H9 (cell line): ENCODE measurements around the gene CCDC27. TPM values are rescaled to one million over a fixed set of nuclear protein-coding genes. Genes with fewer than 3 reads are reported as not detected.

ENCODE experiments used
- DNase-seq: peaks from one replicate; pipeline ENCODE4 v3.0.0-alpha.2; 2017
- H2AFZ ChIP-seq: one replicate; pipeline ENCODE4 v1.6.1; 2013; ENCODE audit warnings: mild to moderate bottlenecking, low read length, control low read depth, moderate library complexity
- H2AK5ac ChIP-seq: 2 replicates; pipeline ENCODE4 v1.6.1; 2013; ENCODE audit warnings: low read length, control low read depth, mixed read lengths; ENCODE audit not compliant: insufficient read length
- H2BK120ac ChIP-seq: one replicate; pipeline ENCODE4 v1.6.1; 2013; ENCODE audit warnings: low read depth, mild to moderate bottlenecking, low read length, control low read depth, inconsistent platforms; ENCODE audit not compliant: poor library complexity, severe bottlenecking
- H2BK12ac ChIP-seq: 2 replicates; pipeline ENCODE4 v1.6.1; 2013; ENCODE audit warnings: low read length, control low read depth, mixed read lengths, low read depth; ENCODE audit not compliant: insufficient read length
- H2BK15ac ChIP-seq: 2 replicates; pipeline ENCODE4 v1.6.1; 2013; ENCODE audit warnings: low read depth, low read length, control low read depth
- H2BK20ac ChIP-seq: one replicate; pipeline ENCODE4 v1.6.1; 2013; ENCODE audit warnings: low read depth, mild to moderate bottlenecking, low read length, control low read depth, inconsistent platforms; ENCODE audit not compliant: poor library complexity, severe bottlenecking
- H2BK5ac ChIP-seq: 2 replicates; pipeline ENCODE4 v1.6.1; 2013; ENCODE audit warnings: low read length, control low read depth, mixed read lengths; ENCODE audit not compliant: insufficient read length
- H3K14ac ChIP-seq: 2 replicates; pipeline ENCODE4 v1.6.1; 2013; ENCODE audit warnings: low read length, control low read depth; ENCODE audit not compliant: insufficient read depth
- H3K18ac ChIP-seq: 2 replicates; pipeline ENCODE4 v1.6.1; 2013; ENCODE audit warnings: low read depth, mild to moderate bottlenecking, mixed read lengths, low read length, control low read depth; ENCODE audit not compliant: insufficient read length
- H3K23ac ChIP-seq: 2 replicates; pipeline ENCODE4 v1.6.1; 2013; ENCODE audit warnings: low read length, control low read depth, mixed read lengths, low read depth; ENCODE audit not compliant: insufficient read length
- H3K23me2 ChIP-seq: 2 replicates; pipeline ENCODE4 v1.6.1; 2013; ENCODE audit warnings: low read depth, mild to moderate bottlenecking, mixed read lengths, low read length, control low read depth; ENCODE audit not compliant: insufficient read length, poor library complexity, severe bottlenecking
- H3K27ac ChIP-seq: 2 replicates; pipeline ENCODE4 v1.5.1; 2013; ENCODE audit warnings: low read length, control low read depth, mixed read lengths, low read depth; ENCODE audit not compliant: insufficient read length
- H3K27me3 ChIP-seq: 2 replicates; pipeline ENCODE4 v1.6.1; 2013; ENCODE audit warnings: low read length, control low read depth, inconsistent platforms; ENCODE audit not compliant: insufficient read depth
- H3K4ac ChIP-seq: 2 replicates; pipeline ENCODE4 v1.6.1; 2013; ENCODE audit warnings: low read depth, mild to moderate bottlenecking, control low read depth, inconsistent platforms, low read length, moderate library complexity
- H3K4me1 ChIP-seq: 2 replicates; pipeline ENCODE4 v1.6.1; 2013; ENCODE audit warnings: low read length, control low read depth, inconsistent platforms; ENCODE audit not compliant: insufficient read depth
- H3K4me2 ChIP-seq: 2 replicates; pipeline ENCODE4 v1.6.1; 2013; ENCODE audit warnings: low read length, control low read depth, mixed read lengths; ENCODE audit not compliant: insufficient read length, insufficient read depth
- H3K56ac ChIP-seq: 2 replicates; pipeline ENCODE4 v1.6.1; 2013; ENCODE audit warnings: low read depth, mild to moderate bottlenecking, mixed read lengths, low read length, control low read depth; ENCODE audit not compliant: insufficient read length
- H3K79me1 ChIP-seq: 2 replicates; pipeline ENCODE4 v1.6.1; 2013; ENCODE audit warnings: low read depth, mild to moderate bottlenecking, moderate library complexity, low read length, control low read depth, inconsistent platforms; ENCODE audit not compliant: insufficient read depth, poor library complexity, severe bottlenecking
- H3K79me2 ChIP-seq: 2 replicates; pipeline ENCODE4 v1.6.1; 2013; ENCODE audit warnings: low read length, control low read depth, inconsistent platforms; ENCODE audit not compliant: insufficient read depth
- H3K9ac ChIP-seq: 2 replicates; pipeline ENCODE4 v1.6.1; 2013; ENCODE audit warnings: low read length, control low read depth, mixed read lengths; ENCODE audit not compliant: insufficient read length; ENCODE audit errors: extremely low read depth
- H3K9me3 ChIP-seq: one replicate; pipeline ENCODE4 v1.6.1; 2013; ENCODE audit warnings: low read depth, low read length, inconsistent platforms; ENCODE audit not compliant: control insufficient read depth
- H3T11ph ChIP-seq: one replicate; pipeline ENCODE4 v1.6.1; 2013; ENCODE audit warnings: mild to moderate bottlenecking, low read length, control low read depth, inconsistent platforms
- H4K20me1 ChIP-seq: one replicate; pipeline ENCODE4 v1.6.1; 2013; ENCODE audit not compliant: control insufficient read depth, insufficient read length, insufficient read depth
- H4K5ac ChIP-seq: 2 replicates; pipeline ENCODE4 v1.6.1; 2013; ENCODE audit warnings: low read depth, mild to moderate bottlenecking, mixed read lengths, low read length, control low read depth; ENCODE audit not compliant: insufficient read length
- H4K8ac ChIP-seq: replicated peaks from 2 replicates; pipeline ENCODE4 v1.6.1; 2013; ENCODE audit warnings: low read length, control low read depth, mixed read lengths, low read depth; ENCODE audit not compliant: insufficient read length
- H4K91ac ChIP-seq: 2 replicates; pipeline ENCODE4 v1.6.1; 2013; ENCODE audit warnings: low read depth, mild to moderate bottlenecking, moderate library complexity, mixed read lengths, low read length, control low read depth; ENCODE audit not compliant: insufficient read length
- H3K27ac Mint-ChIP-seq, 3 experiments: 2 replicates in 2 of 3; 3 replicates in 1 of 3; pipeline ENCODE4 v1.8.0; 2020 to 2021; ENCODE audit warnings: mixed read lengths in 3 of 3, mild to moderate bottlenecking in 1 of 3, moderate library complexity in 1 of 3
- H3K27me3 Mint-ChIP-seq: 2 replicates; pipeline ENCODE4 v1.8.0; 2021; ENCODE audit warnings: low read depth, mild to moderate bottlenecking, moderate library complexity, mixed read lengths
- H3K36me3 Mint-ChIP-seq, 3 experiments: 2 replicates in 2 of 3; 3 replicates in 1 of 3; pipeline ENCODE4 v1.8.0; 2020 to 2021; ENCODE audit warnings: low read depth in 3 of 3, mixed read lengths in 3 of 3; ENCODE audit not compliant: insufficient read depth in 1 of 3
- H3K4me1 Mint-ChIP-seq, 2 experiments: 2 replicates each; pipeline ENCODE4 v1.8.0; 2020; ENCODE audit warnings: mixed read lengths in 2 of 2
- H3K4me3 Mint-ChIP-seq, 2 experiments: 2 replicates in 1 of 2; 3 replicates in 1 of 2; pipeline ENCODE4 v1.8.0; 2020 to 2021; ENCODE audit warnings: mild to moderate bottlenecking in 2 of 2, mixed read lengths in 2 of 2, moderate library complexity in 1 of 2
- H3K9me3 Mint-ChIP-seq, 2 experiments: 2 replicates in 1 of 2; 3 replicates in 1 of 2; pipeline ENCODE4 v1.8.0; 2020; ENCODE audit warnings: mild to moderate bottlenecking in 2 of 2, mixed read lengths in 2 of 2, moderate library complexity in 1 of 2
- CTCF ChIP-seq: fragments of 200-600 bp; sonication (generic); conservative IDR thresholded peaks from 3 replicates; pipeline ENCODE4 v1.8.0; 2021; ENCODE audit warnings: antibody characterized with exemption, mild to moderate bottlenecking
- WGBS: extraction: QIAGEN DNeasy Blood & Tissue Kit; methylation state at CpG from one replicate; pipeline ENCODE4 v1.1.7; 2013; ENCODE audit warnings: missing lambda C conversion rate, low lambda C conversion rate, mixed read lengths; ENCODE audit not compliant: insufficient read length; ENCODE audit errors: extremely low coverage; 5-methylcytosine and 5-hydroxymethylcytosine counted together
- total RNA-seq: library from RNA; stranded (reverse); gene quantifications from 2 replicates; pipeline ENCODE4 v1.2.1, GENCODE V29; 2021

CCDC27 gene
- total RNA-seq, 1 experiment from 2014 or later = not detected

GRCh38 chr1:3775490-3776230 lies 23.4 kb downstream of the CCDC27 start:
- Histone ChIP-seq H4K5ac (no peak overlapping the region), H3K27me3 (no peaks in the 10 kb centered on the region), H4K20me1 (no peaks in the 10 kb centered on the region), H4K91ac (no peak overlapping the region), H2BK5ac (no peak overlapping the region), H3K79me2 (no peaks in the 10 kb centered on the region), H3K23me2 (peaks cover 11% of the 10 kb centered on the region), H3K9me3 (no peaks in the 10 kb centered on the region), H2BK20ac (no peak overlapping the region), H2BK15ac (no peak overlapping the region), H3K4me1 (no peaks in the 10 kb centered on the region; the same call in 1 of the 2 replicates), H3K79me1 (no peaks in the 10 kb centered on the region), H4K8ac (no peak overlapping the region), H3K4ac (no peak overlapping the region), H3K14ac (no peak overlapping the region; the same call in 1 of the 2 replicates), H3K18ac (no peak overlapping the region), H3K9ac (no peak overlapping the region), H3K4me2 (no peak overlapping the region), H2BK120ac (no peak overlapping the region), H3K23ac (no peak overlapping the region), H2AFZ (no peak overlapping the region), H2BK12ac (no peak overlapping the region), H3K27ac (no peak overlapping the region), H3K56ac (no peak overlapping the region), H2AK5ac (no peak overlapping the region), H3T11ph (no peak overlapping the region)
- no peak overlapping the region; a peak in 1 of 7 replicates for H3K27ac Mint-ChIP-seq
- peaks cover 14 to 18% (median 16%) of the 10 kb centered on the region in 3 experiments for H3K36me3 Mint-ChIP-seq
- TF ChIP-seq CTCF = peak; percentile 71
- no peaks in the 10 kb centered on the region for H3K9me3 Mint-ChIP-seq
- H3K4me1 Mint-ChIP-seq = peaks cover 12 to 28% of the 10 kb centered on the region in 2 experiments
- WGBS = no CpG with 5 or more reads among the region's 27 CpGs
- H3K27me3 Mint-ChIP-seq = peaks cover 10% of the 10 kb centered on the region
- peak overlapping the region in 1 of 2 experiments; percentile 35; a peak in 1 of 5 replicates for H3K4me3 Mint-ChIP-seq
- DNase-seq = peak; percentile 86
